OCI-LY7 (cell line): ENCODE results near the gene HBE1. TPM values are rescaled to one million over a fixed set of nuclear protein-coding genes. Genes with fewer than 3 reads are reported as not detected.

Experiments used
- BruUV-seq: library from RNA; stranded (reverse); fragments of 400-500 nt; replicated peaks from 2 replicates; lab custom pipeline; 2021; lab: Mats Ljungman, UMichigan
- CTCF ChIA-PET: fragments of 300-600 bp; sonication (Branson Sonifier 250); formaldehyde crosslinking; loops from one replicate; lab custom pipeline; 2022; ENCODE audit warnings: antibody characterized with exemption; ENCODE audit not compliant: unreplicated experiment; lab: Charles Lee
- POLR2A ChIA-PET: fragments of 300-600 bp; sonication (Branson Sonifier 250); formaldehyde crosslinking; loops from one replicate; lab custom pipeline; 2022; ENCODE audit warnings: antibody characterized with exemption; lab: Charles Lee
- DNase-seq: peaks from one replicate; pipeline ENCODE4 v3.0.0-alpha.2; 2015; ENCODE audit warnings: low spot score
- H2AFZ ChIP-seq: fragments of 200-600 bp; sonication (generic), shearing (Covaris generic); 2 replicates; pipeline ENCODE4 v1.6.1; 2014; ENCODE audit warnings: mild to moderate bottlenecking, antibody characterized with exemption, low read length, moderate library complexity
- H3K27ac ChIP-seq: fragments of 200-600 bp; sonication (generic); 2 replicates; pipeline ENCODE4 v1.5.1; 2014; ENCODE audit warnings: mixed run types, low read depth, mild to moderate bottlenecking, moderate library complexity, low read length, inconsistent platforms; ENCODE audit not compliant: poor library complexity, severe bottlenecking
- H3K36me3 ChIP-seq: fragments of 200-600 bp; sonication (generic); 2 replicates; pipeline ENCODE4 v1.6.1; 2014; ENCODE audit warnings: mild to moderate bottlenecking, antibody characterized with exemption, low read length, moderate library complexity, mixed read lengths; ENCODE audit not compliant: insufficient read depth
- H3K4me1 ChIP-seq: fragments of 200-600 bp; sonication (generic); 2 replicates; pipeline ENCODE4 v1.5.1; 2014; ENCODE audit warnings: mild to moderate bottlenecking, low read length; ENCODE audit not compliant: insufficient read depth, poor library complexity, severe bottlenecking
- H3K4me2 ChIP-seq: fragments of 200-600 bp; sonication (generic); 2 replicates; pipeline ENCODE4 v1.6.1; 2014; ENCODE audit warnings: mild to moderate bottlenecking, low read length
- H3K4me3 ChIP-seq: fragments of 200-600 bp; sonication (generic); 2 replicates; pipeline ENCODE4 v1.5.1; 2014; ENCODE audit warnings: mild to moderate bottlenecking, low read depth, low read length; ENCODE audit not compliant: poor library complexity, severe bottlenecking
- H3K79me2 ChIP-seq: fragments of 200-600 bp; sonication (generic); 2 replicates; pipeline ENCODE4 v1.6.1; 2016; ENCODE audit warnings: low read depth, mild to moderate bottlenecking, low read length, moderate library complexity, mixed read lengths; ENCODE audit not compliant: insufficient read depth
- H3K9me2 ChIP-seq: fragments of 200-600 bp; sonication (generic); 2 replicates; pipeline ENCODE4 v1.6.1; 2016; ENCODE audit warnings: mild to moderate bottlenecking, low read length, mixed read lengths; ENCODE audit not compliant: insufficient read depth
- H3K9me3 ChIP-seq: fragments of 200-600 bp; sonication (generic); 2 replicates; pipeline ENCODE4 v1.6.1; 2014; ENCODE audit warnings: mild to moderate bottlenecking, mixed run types, low read length, mixed read lengths
- H4K20me1 ChIP-seq: fragments of 200-600 bp; sonication (generic); 2 replicates; pipeline ENCODE4 v1.6.1; 2014; ENCODE audit warnings: mild to moderate bottlenecking, antibody characterized with exemption, low read length, moderate library complexity, mixed read lengths; ENCODE audit not compliant: insufficient read depth
- CTCF ChIP-seq: fragments of 200-600 bp; sonication (generic); conservative IDR thresholded peaks from 2 replicates; pipeline ENCODE4 v1.5.1; 2014; ENCODE audit warnings: mild to moderate bottlenecking, antibody characterized with exemption, low read length, moderate library complexity, mixed read lengths
- EZH2phosphoT487 ChIP-seq: fragments of 200-600 bp; sonication (generic); IDR thresholded peaks from 2 replicates; pipeline ENCODE4 v1.6.1; 2018; ENCODE audit warnings: low read depth, borderline replicate concordance, mild to moderate bottlenecking, mixed run types, antibody characterized with exemption, low read length, moderate library complexity, mixed read lengths
- intact Hi-C: fragments of 100-400 bp; cut with micrococcal nuclease; formaldehyde crosslinking; loops from one replicate; pipeline ENCODE4 v1.10.0; 2022; ENCODE audit not compliant: unreplicated experiment
- total RNA-seq, 2 experiments: library from RNA; depleted of rRNA in 1 of 2; stranded (reverse); fragments of >200 nt in 1 of 2; shearing (Covaris generic) in 1 of 2; gene quantifications; 2 replicates each; pipeline ENCODE4 v1.2.3, GENCODE V29; 2014 to 2022

Gene HBE1
- total RNA-seq, 2 experiments from 2014 or later, result not detected

GRCh38 chr11:5266609-5267008 is 3.1 kb downstream of the HBE1 start:
- no peak for DNase-seq
- intact Hi-C loops, result no loop called here
- no peaks in the 10 kb centered on the region for H3K79me2 ChIP-seq
- POLR2A ChIA-PET, result no interaction called here
- BruUV-seq, result no TSS peak
- H3K4me1 ChIP-seq, result no peaks in the 10 kb centered on the region
- TF ChIP-seq CTCF, result no peak
- no peak for TF ChIP-seq EZH2phosphoT487
- no peak overlapping the region for H3K4me3 ChIP-seq
- CTCF ChIA-PET, result no interaction called here
- H4K20me1 ChIP-seq, result no peaks in the 10 kb centered on the region
- no peaks in the 10 kb centered on the region for H3K9me3 ChIP-seq
- H3K9me2 ChIP-seq, result no peaks in the 10 kb centered on the region
- H3K27ac ChIP-seq, result no peak overlapping the region
- no peak overlapping the region for H2AFZ ChIP-seq
- no peaks in the 10 kb centered on the region for H3K36me3 ChIP-seq
- no peak overlapping the region for H3K4me2 ChIP-seq

- H3K4me3 ChIP-seq, result no peak overlapping the region
- DNase-seq, result no peak
- H3K27ac ChIP-seq, result no peak overlapping the region
- H4K20me1 ChIP-seq, result no peaks in the 10 kb centered on the region
- TF ChIP-seq EZH2phosphoT487, result no peak
- TF ChIP-seq CTCF, result no peak
- no peaks in the 10 kb centered on the region for H3K4me1 ChIP-seq
- intact Hi-C loops, result no loop called here
- H3K9me3 ChIP-seq, result no peaks in the 10 kb centered on the region
- no peaks in the 10 kb centered on the region for H3K36me3 ChIP-seq
- H3K79me2 ChIP-seq, result no peaks in the 10 kb centered on the region
- CTCF ChIA-PET, result no interaction called here
- H3K4me2 ChIP-seq, result no peak overlapping the region
- H2AFZ ChIP-seq, result no peak overlapping the region
- no TSS peak for BruUV-seq
- no peaks in the 10 kb centered on the region for H3K9me2 ChIP-seq
- POLR2A ChIA-PET, result no interaction called here
Observed at GRCh38 chr11:5265832-5266231, 3.9 kb downstream of the HBE1 start.

- Histone ChIP-seq H3K4me2 (no peak overlapping the region), H3K4me3 (no peak overlapping the region), H3K9me2 (no peaks in the 10 kb centered on the region), H3K9me3 (no peaks in the 10 kb centered on the region), H3K27ac (no peak overlapping the region), H4K20me1 (no peaks in the 10 kb centered on the region), H3K79me2 (no peaks in the 10 kb centered on the region), H2AFZ (no peak overlapping the region), H3K4me1 (no peaks in the 10 kb centered on the region), H3K36me3 (no peaks in the 10 kb centered on the region)
- ChIA-PET CTCF (no interaction called here), POLR2A (no interaction called here)
- intact Hi-C loops, result no loop called here
- TF ChIP-seq CTCF (no peak), EZH2phosphoT487 (no peak)
- no TSS peak for BruUV-seq
- no peak for DNase-seq
Observed at GRCh38 chr11:5258543-5259262, 11.0 kb downstream of the HBE1 start.
